Peyer's patch (tissue), 4 donors: Measurements from ENCODE around the gene PTPRM. TPM values are rescaled to one million over a fixed set of nuclear protein-coding genes. Genes with fewer than 3 reads are reported as not detected.

Experiments used
- DNase-seq, 3 donors: peaks; one replicate each; pipeline ENCODE4 v3.0.0-alpha.2; 2017 to 2019
- H3K27ac ChIP-seq, 4 donors: fragments of 200-600 bp; sonication (generic); one replicate each; pipeline ENCODE4 v1.5.1; 2016 to 2019
- H3K27me3 ChIP-seq, 2 donors: fragments of 200-600 bp; sonication (generic); one replicate each; pipeline ENCODE4 v1.5.1; 2019
- H3K36me3 ChIP-seq, 3 donors: fragments of 200-600 bp; sonication (generic); one replicate each; pipeline ENCODE4 v1.5.1; 2016 to 2019
- H3K4me1 ChIP-seq, 4 donors: fragments of 200-600 bp; sonication (generic); one replicate each; pipeline ENCODE4 v1.5.1; 2016 to 2019
- H3K4me3 ChIP-seq, 4 donors: fragments of 200-600 bp; sonication (generic); 1 replicate in 3 of 4; 2 replicates in 1 of 4; pipeline ENCODE4 v1.5.1; 2016 to 2019; ENCODE audit warnings: mild to moderate bottlenecking in 1 of 4
- H3K9me3 ChIP-seq, 4 donors: fragments of 200-600 bp; sonication (generic); one replicate each; pipeline ENCODE4 v1.5.1; 2016 to 2019; ENCODE audit warnings: mild to moderate bottlenecking in 1 of 4
- POLR2A ChIP-seq, 2 donors: fragments of 450-650 bp; IDR thresholded peaks; one replicate each; pipeline ENCODE4 v1.5.1; 2017; ENCODE audit warnings: antibody characterized with exemption in 2 of 2, mild to moderate bottlenecking in 2 of 2, moderate library complexity in 2 of 2
- total RNA-seq, 4 donors: library from RNA; depleted of rRNA; stranded (reverse); fragments of >200 nt; gene quantifications; one replicate each; pipeline ENCODE4 v1.1.0, GENCODE V29; 2016
- TF ChIP-seq, protein P1 (sequence below), 6 experiments: fragments of 450-650 bp in 4 of 6; fragments of 200-600 bp in 2 of 6; sonication (generic) in 1 of 6; IDR thresholded peaks; one replicate each; pipeline ENCODE4 v1.5.1; 2017 to 2019; ENCODE audit warnings: antibody characterized with exemption in 6 of 6, mild to moderate bottlenecking in 3 of 6, moderate library complexity in 1 of 6

PTPRM gene
- total RNA-seq, 4 donors from 2014 or later: 39.6 to 211 (median 80.3) TPM

GRCh38 chr18:8375249-8375648 is 808.1 kb downstream of the PTPRM start:
- no peak for TF ChIP-seq POLR2A (IDR thresholded peaks at IDR 0.05)
- TF ChIP-seq, protein P1, sequence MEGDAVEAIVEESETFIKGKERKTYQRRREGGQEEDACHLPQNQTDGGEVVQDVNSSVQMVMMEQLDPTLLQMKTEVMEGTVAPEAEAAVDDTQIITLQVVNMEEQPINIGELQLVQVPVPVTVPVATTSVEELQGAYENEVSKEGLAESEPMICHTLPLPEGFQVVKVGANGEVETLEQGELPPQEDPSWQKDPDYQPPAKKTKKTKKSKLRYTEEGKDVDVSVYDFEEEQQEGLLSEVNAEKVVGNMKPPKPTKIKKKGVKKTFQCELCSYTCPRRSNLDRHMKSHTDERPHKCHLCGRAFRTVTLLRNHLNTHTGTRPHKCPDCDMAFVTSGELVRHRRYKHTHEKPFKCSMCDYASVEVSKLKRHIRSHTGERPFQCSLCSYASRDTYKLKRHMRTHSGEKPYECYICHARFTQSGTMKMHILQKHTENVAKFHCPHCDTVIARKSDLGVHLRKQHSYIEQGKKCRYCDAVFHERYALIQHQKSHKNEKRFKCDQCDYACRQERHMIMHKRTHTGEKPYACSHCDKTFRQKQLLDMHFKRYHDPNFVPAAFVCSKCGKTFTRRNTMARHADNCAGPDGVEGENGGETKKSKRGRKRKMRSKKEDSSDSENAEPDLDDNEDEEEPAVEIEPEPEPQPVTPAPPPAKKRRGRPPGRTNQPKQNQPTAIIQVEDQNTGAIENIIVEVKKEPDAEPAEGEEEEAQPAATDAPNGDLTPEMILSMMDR (IDR thresholded peaks at IDR 0.05): no peak
- Histone ChIP-seq H3K9me3 (no peaks in the 10 kb centered on the region), H3K36me3 (peaks cover 0 to 17% (median 0%) of the 10 kb centered on the region in 3 donors), H3K4me3 (no peak overlapping the region), H3K27ac (no peak overlapping the region), H3K27me3 (no peaks in the 10 kb centered on the region), H3K4me1 (no peaks in the 10 kb centered on the region)
- no peak for DNase-seq

DNA sequence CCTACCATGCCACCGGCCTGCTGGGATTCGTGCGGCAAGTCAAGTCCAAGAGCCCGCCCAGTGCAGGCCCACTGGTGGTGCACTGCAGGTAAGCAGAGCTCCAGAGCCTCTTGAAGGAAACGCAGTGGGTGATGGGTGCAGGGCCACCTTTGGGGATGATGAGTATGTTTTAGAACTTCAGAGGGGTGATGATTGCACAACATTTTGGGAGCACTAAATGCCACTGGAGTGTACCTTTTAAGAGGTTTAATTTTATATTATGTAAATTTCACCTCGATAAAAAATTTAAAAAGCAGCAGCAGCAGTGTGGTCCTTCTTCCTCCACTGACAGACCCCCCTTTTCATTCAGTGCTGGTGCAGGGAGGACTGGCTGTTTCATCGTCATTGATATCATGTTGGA is 809.0 kb downstream of the PTPRM start:
- H3K27me3 ChIP-seq: no peaks in the 10 kb centered on the region
- H3K4me1 ChIP-seq: no peaks in the 10 kb centered on the region
- peaks cover 0 to 24% (median 0%) of the 10 kb centered on the region in 3 donors for H3K36me3 ChIP-seq
- no peaks in the 10 kb centered on the region for H3K9me3 ChIP-seq
- DNase-seq: no peak
- TF ChIP-seq, protein P1 (IDR thresholded peaks at IDR 0.05): no peak
- TF ChIP-seq POLR2A (IDR thresholded peaks at IDR 0.05): no peak
- no peak overlapping the region for H3K4me3 ChIP-seq
- H3K27ac ChIP-seq: no peak overlapping the region

- Histone ChIP-seq H3K9me3 (no peaks in the 10 kb centered on the region), H3K4me3 (no peak overlapping the region), H3K36me3 (peaks cover 0 to 24% (median 0%) of the 10 kb centered on the region in 3 donors), H3K27me3 (no peaks in the 10 kb centered on the region), H3K27ac (no peak overlapping the region), H3K4me1 (no peaks in the 10 kb centered on the region)
- DNase-seq: no peak
- TF ChIP-seq, protein P1 (IDR thresholded peaks at IDR 0.05): no peak
- no peak for TF ChIP-seq POLR2A (IDR thresholded peaks at IDR 0.05)
Measured at GRCh38 chr18:8379187-8379941, 812.2 kb downstream of the PTPRM start.

DNA sequence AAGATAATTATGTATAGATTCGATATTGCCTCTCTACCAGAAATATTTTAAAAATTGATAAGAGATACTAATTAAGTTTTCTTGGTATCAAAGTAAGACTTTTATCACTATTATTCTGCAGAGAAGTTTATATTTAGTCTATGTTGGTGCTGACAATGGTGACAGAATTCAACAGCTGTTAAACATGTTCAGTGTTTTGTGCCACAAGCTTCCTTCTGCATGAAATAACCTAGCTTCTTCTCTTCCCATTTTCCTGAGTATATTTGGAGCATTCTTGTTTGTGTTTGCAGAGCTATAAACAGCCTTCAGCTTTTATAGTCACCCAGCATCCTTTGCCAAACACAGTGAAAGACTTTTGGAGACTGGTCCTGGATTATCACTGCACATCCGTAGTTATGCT is 812.9 kb downstream of the PTPRM start:
- no peak for DNase-seq
- TF ChIP-seq, protein P1 (IDR thresholded peaks at IDR 0.05): no peak
- no peak for TF ChIP-seq POLR2A (IDR thresholded peaks at IDR 0.05)
- Histone ChIP-seq H3K27ac (no peak overlapping the region), H3K27me3 (no peaks in the 10 kb centered on the region), H3K36me3 (peaks cover 0 to 30% (median 0%) of the 10 kb centered on the region in 3 donors), H3K4me1 (no peaks in the 10 kb centered on the region), H3K9me3 (no peaks in the 10 kb centered on the region), H3K4me3 (no peak overlapping the region)

DNA sequence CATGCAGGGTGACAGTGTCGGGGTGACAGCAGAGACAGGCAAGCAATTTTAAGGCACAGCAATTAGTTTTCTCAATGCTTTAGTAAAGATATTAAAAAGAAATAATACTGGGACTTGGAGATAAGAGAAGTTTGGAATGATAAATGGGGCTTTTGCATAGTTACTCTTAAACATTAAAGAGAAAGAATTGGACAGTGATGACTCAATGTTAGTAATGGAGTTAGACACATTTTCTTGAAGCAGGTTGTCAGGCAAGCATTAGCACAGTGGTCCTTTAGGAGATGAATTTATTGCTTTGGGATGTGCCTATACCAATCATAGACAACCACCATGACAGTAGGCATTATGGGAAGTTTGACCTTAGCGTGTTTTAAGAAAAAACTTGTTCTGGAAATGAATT is 813.8 kb downstream of the PTPRM start:
- no peak for DNase-seq
- no peak overlapping the region for H3K4me3 ChIP-seq
- peaks cover 0 to 37% (median 0%) of the 10 kb centered on the region in 3 donors for H3K36me3 ChIP-seq
- no peaks in the 10 kb centered on the region for H3K4me1 ChIP-seq
- no peaks in the 10 kb centered on the region for H3K9me3 ChIP-seq
- TF ChIP-seq, protein P1 (IDR thresholded peaks at IDR 0.05): no peak
- no peak for TF ChIP-seq POLR2A (IDR thresholded peaks at IDR 0.05)
- no peak overlapping the region for H3K27ac ChIP-seq
- no peaks in the 10 kb centered on the region for H3K27me3 ChIP-seq
